GM19240 (cell line): Measurements from ENCODE around the gene PLAAT5.
"Not testable (repeated sequence)": the region's sequence is repeated elsewhere in the genome, so short reads cannot be mapped to it uniquely, and the experiment has no call there.

Experiments
- DNase-seq: peaks from one replicate; pipeline ENCODE4 v3.0.0; 2011; ENCODE audit warnings: low spot score; ENCODE audit not compliant: insufficient read length

The PLAAT5 gene

GRCh38 chr11:63490551-63491239, at the start of gene PLAAT5:
PLAAT5 (minus strand) TSS chr11:63491167; CDS start chr11:63491034, 133 bp downstream.
- no peak for DNase-seq

- no peak for DNase-seq
Observed at GRCh38 chr11:63537293-63538101, 46.5 kb upstream of the PLAAT5 start.

- DNase-seq = peak; percentile 44
Observed at GRCh38 chr11:63536669-63537292, 45.8 kb upstream of the PLAAT5 start, which contains the start of gene PLAAT4. PLAAT4 (plus strand) TSS chr11:63536808; CDS start chr11:63536869, 61 bp downstream.

- no peak for DNase-seq
Observed at GRCh38 chr11:63535734-63536133, 44.8 kb upstream of the PLAAT5 start.

GRCh38 chr11:63534895-63535461, 44.0 kb upstream of the PLAAT5 start:
- no peak for DNase-seq

GRCh38 chr11:63534076-63534475, 43.1 kb upstream of the PLAAT5 start:
- no peak for DNase-seq

- no peak for DNase-seq
Observed at GRCh38 chr11:63532799-63533475, 42.0 kb upstream of the PLAAT5 start.

- DNase-seq = no peak
Observed at GRCh38 chr11:63532117-63532516, 41.1 kb upstream of the PLAAT5 start.

GRCh38 chr11:63531074-63531792, 40.3 kb upstream of the PLAAT5 start:
- not testable (repeated sequence) for DNase-seq

- DNase-seq = no peak
Observed at GRCh38 chr11:63530021-63530420, 39.1 kb upstream of the PLAAT5 start.

GRCh38 chr11:63529373-63529772, 38.4 kb upstream of the PLAAT5 start:
- not testable (repeated sequence) for DNase-seq

GRCh38 chr11:63528729-63529278, 37.8 kb upstream of the PLAAT5 start:
- not testable (repeated sequence) for DNase-seq

- not testable (repeated sequence) for DNase-seq
Observed at GRCh38 chr11:63528156-63528555, 37.2 kb upstream of the PLAAT5 start.

- DNase-seq = no peak
Observed at GRCh38 chr11:63527667-63528066, 36.7 kb upstream of the PLAAT5 start.

GRCh38 chr11:63523151-63523550, 32.2 kb upstream of the PLAAT5 start:
- DNase-seq = no peak

- no peak for DNase-seq
Observed at GRCh38 chr11:63521896-63522295, 30.9 kb upstream of the PLAAT5 start.

- no peak for DNase-seq
Observed at GRCh38 chr11:63520606-63521170, 29.7 kb upstream of the PLAAT5 start.

GRCh38 chr11:63518548-63518947, 27.6 kb upstream of the PLAAT5 start:
- no peak for DNase-seq

GRCh38 chr11:63517156-63517555, 26.2 kb upstream of the PLAAT5 start:
- no peak for DNase-seq

GRCh38 chr11:63516109-63516508, 25.1 kb upstream of the PLAAT5 start:
- DNase-seq = no peak
